ENCODE measurements around the gene WDR88. TPM values are rescaled to one million over a fixed set of nuclear protein-coding genes. Genes with fewer than 3 reads are reported as not detected.

Gene WDR88
- total and polyA plus RNA-seq, 2 of the 13 experiments (the other 11 are each of a cell fraction or from before 2014, with no cell fraction given): not detected

GRCh38 chr19:33098055-33098534, 33.8 kb upstream of the WDR88 start (continued):
- TF ChIP-seq IRF9 (CRISPR knock-in tag; IDR thresholded peaks at IDR 0.05; ENCODE audit: borderline replicate concordance): no peak
- TF ChIP-seq ZBTB26 (CRISPR knock-in tag; IDR thresholded peaks at IDR 0.05; ENCODE audit: borderline replicate concordance): no peak
- no peak for TF ChIP-seq ZZZ3 (CRISPR knock-in tag; IDR thresholded peaks at IDR 0.05; ENCODE audit: borderline replicate concordance)
- TF ChIP-seq ZBTB46 (CRISPR knock-in tag; IDR thresholded peaks at IDR 0.05; ENCODE audit: borderline replicate concordance): no peak
- TF ChIP-seq STAT5B (CRISPR knock-in tag; IDR thresholded peaks at IDR 0.05): no peak
- no peak for TF ChIP-seq GRHL1 (CRISPR knock-in tag; conservative IDR thresholded peaks at IDR 0.05)
- no peak for TF ChIP-seq KMT2A (CRISPR knock-in tag; IDR thresholded peaks at IDR 0.05)
- TF ChIP-seq ZNF605 (CRISPR knock-in tag; IDR thresholded peaks at IDR 0.05): no peak
- no peak for TF ChIP-seq ZNF124 (CRISPR knock-in tag; IDR thresholded peaks at IDR 0.05)
- TF ChIP-seq POGZ (CRISPR knock-in tag; IDR thresholded peaks at IDR 0.05): no peak
- peak; percentile 77 for TF ChIP-seq HDAC1 (CRISPR knock-in tag; IDR thresholded peaks at IDR 0.05)
- no peak for TF ChIP-seq SRF (IDR thresholded peaks at IDR 0.05; ENCODE audit: low read depth, low read length)
- TF ChIP-seq PHF21A (CRISPR knock-in tag; IDR thresholded peaks at IDR 0.05): peak; percentile 52
- TF ChIP-seq MTF1 (CRISPR knock-in tag; IDR thresholded peaks at IDR 0.05): no peak
- TF ChIP-seq SCMH1 (CRISPR knock-in tag; IDR thresholded peaks at IDR 0.05; ENCODE audit: borderline replicate concordance): no peak
- no peak for TF ChIP-seq ZNF513 (CRISPR knock-in tag; conservative IDR thresholded peaks at IDR 0.05)
- no peak for TF ChIP-seq NONO (IDR thresholded peaks at IDR 0.05)
- no peak for TF ChIP-seq NONO (CRISPR knock-in tag; conservative IDR thresholded peaks at IDR 0.05)
- TF ChIP-seq FOXC1 (CRISPR knock-in tag; IDR thresholded peaks at IDR 0.05; ENCODE audit: borderline replicate concordance): no peak
- no peak for TF ChIP-seq ZNF225 (CRISPR knock-in tag; IDR thresholded peaks at IDR 0.05)
- TF ChIP-seq ZNF264 (CRISPR knock-in tag; IDR thresholded peaks at IDR 0.05): no peak
- no peak for TF ChIP-seq ZNF615 (CRISPR knock-in tag; IDR thresholded peaks at IDR 0.05; ENCODE audit: borderline replicate concordance)
- peak; percentile 54; the same call in 1 of the 2 replicates for TF ChIP-seq NCOA2 (CRISPR knock-in tag; IDR thresholded peaks at IDR 0.05)
- TF ChIP-seq KDM5B (CRISPR knock-in tag; IDR thresholded peaks at IDR 0.05; ENCODE audit: borderline replicate concordance): peak; percentile 26; the same call in 1 of the 2 replicates
- TF ChIP-seq CEBPG (CRISPR knock-in tag; IDR thresholded peaks at IDR 0.05): no peak
